Glutamatergic neuron (in vitro differentiated cells): ENCODE results near the gene OSBP2. TPM values are rescaled to one million over a fixed set of nuclear protein-coding genes. Genes with fewer than 3 reads are reported as not detected.

Source experiments
- DNase-seq: peaks from one replicate; pipeline ENCODE4 v3.0.0; 2022
- H3K27ac Mint-ChIP-seq: one replicate; pipeline ENCODE4 v1.8.0; 2020; ENCODE audit warnings: mild to moderate bottlenecking, mixed read lengths, inconsistent platforms; ENCODE audit not compliant: unreplicated experiment
- H3K27me3 Mint-ChIP-seq: one replicate; pipeline ENCODE4 v1.8.0; 2020; ENCODE audit warnings: mild to moderate bottlenecking, moderate library complexity, mixed read lengths, inconsistent platforms; ENCODE audit not compliant: unreplicated experiment
- H3K36me3 Mint-ChIP-seq: one replicate; pipeline ENCODE4 v1.8.0; 2020; ENCODE audit warnings: mild to moderate bottlenecking, mixed read lengths, inconsistent platforms; ENCODE audit not compliant: unreplicated experiment
- H3K4me1 Mint-ChIP-seq: one replicate; pipeline ENCODE4 v1.8.0; 2020; ENCODE audit warnings: mild to moderate bottlenecking, low read depth, mixed read lengths, inconsistent platforms; ENCODE audit not compliant: unreplicated experiment
- H3K4me3 Mint-ChIP-seq: one replicate; pipeline ENCODE4 v1.8.0; 2020; ENCODE audit warnings: mild to moderate bottlenecking, mixed read lengths, inconsistent platforms; ENCODE audit not compliant: unreplicated experiment
- H3K9me3 Mint-ChIP-seq: one replicate; pipeline ENCODE4 v1.8.0; 2020; ENCODE audit warnings: mild to moderate bottlenecking, moderate library complexity, mixed read lengths, inconsistent platforms; ENCODE audit not compliant: unreplicated experiment
- total RNA-seq: library from RNA; stranded (reverse); fragmentation: NEBNext Ultra II Directional; extraction: Animal tissue kit (Norgen Biotek cat#: 25700); gene quantifications from one replicate; pipeline ENCODE4 v1.2.1, GENCODE V29; 2021; ENCODE audit not compliant: unreplicated experiment
- TF ChIP-seq, protein P1 (sequence below): fragments of 200-600 bp; sonication (generic); IDR thresholded peaks from one replicate; pipeline ENCODE4 v1.5.0; 2021; ENCODE audit not compliant: partially characterized antibody, unreplicated experiment

OSBP2 gene
- total RNA-seq, 1 donor from 2014 or later = 18.3 TPM

DNA sequence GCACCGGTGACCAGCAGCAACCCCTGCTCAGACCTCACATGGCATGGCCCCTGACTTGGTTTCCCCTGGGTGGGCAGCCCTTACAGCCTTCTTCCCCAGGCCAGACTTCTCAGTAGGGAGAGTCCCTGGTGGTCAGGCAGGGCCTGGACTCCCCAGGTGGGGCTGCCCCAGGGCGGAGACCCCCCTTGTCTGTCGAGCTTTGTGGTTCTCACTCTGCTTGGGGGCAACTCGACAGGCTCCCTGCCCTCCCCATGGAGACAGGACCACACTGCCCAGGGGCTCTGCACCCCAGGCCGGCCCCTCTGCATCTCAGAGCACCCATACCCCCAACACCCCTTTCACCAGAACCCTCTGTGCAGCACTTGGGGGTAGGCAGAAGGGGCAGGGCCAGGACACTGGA lies 186.2 kb downstream of the OSBP2 start:
- Mint-ChIP-seq H3K4me1 (peaks cover 30% of the 10 kb centered on the region), H3K36me3 (no peaks in the 10 kb centered on the region), H3K27me3 (peaks cover 13% of the 10 kb centered on the region), H3K27ac (no peak overlapping the region), H3K9me3 (peaks cover 7% of the 10 kb centered on the region), H3K4me3 (no peak overlapping the region)
- TF ChIP-seq, protein P1, sequence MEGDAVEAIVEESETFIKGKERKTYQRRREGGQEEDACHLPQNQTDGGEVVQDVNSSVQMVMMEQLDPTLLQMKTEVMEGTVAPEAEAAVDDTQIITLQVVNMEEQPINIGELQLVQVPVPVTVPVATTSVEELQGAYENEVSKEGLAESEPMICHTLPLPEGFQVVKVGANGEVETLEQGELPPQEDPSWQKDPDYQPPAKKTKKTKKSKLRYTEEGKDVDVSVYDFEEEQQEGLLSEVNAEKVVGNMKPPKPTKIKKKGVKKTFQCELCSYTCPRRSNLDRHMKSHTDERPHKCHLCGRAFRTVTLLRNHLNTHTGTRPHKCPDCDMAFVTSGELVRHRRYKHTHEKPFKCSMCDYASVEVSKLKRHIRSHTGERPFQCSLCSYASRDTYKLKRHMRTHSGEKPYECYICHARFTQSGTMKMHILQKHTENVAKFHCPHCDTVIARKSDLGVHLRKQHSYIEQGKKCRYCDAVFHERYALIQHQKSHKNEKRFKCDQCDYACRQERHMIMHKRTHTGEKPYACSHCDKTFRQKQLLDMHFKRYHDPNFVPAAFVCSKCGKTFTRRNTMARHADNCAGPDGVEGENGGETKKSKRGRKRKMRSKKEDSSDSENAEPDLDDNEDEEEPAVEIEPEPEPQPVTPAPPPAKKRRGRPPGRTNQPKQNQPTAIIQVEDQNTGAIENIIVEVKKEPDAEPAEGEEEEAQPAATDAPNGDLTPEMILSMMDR = no peak
- DNase-seq = no peak

DNA sequence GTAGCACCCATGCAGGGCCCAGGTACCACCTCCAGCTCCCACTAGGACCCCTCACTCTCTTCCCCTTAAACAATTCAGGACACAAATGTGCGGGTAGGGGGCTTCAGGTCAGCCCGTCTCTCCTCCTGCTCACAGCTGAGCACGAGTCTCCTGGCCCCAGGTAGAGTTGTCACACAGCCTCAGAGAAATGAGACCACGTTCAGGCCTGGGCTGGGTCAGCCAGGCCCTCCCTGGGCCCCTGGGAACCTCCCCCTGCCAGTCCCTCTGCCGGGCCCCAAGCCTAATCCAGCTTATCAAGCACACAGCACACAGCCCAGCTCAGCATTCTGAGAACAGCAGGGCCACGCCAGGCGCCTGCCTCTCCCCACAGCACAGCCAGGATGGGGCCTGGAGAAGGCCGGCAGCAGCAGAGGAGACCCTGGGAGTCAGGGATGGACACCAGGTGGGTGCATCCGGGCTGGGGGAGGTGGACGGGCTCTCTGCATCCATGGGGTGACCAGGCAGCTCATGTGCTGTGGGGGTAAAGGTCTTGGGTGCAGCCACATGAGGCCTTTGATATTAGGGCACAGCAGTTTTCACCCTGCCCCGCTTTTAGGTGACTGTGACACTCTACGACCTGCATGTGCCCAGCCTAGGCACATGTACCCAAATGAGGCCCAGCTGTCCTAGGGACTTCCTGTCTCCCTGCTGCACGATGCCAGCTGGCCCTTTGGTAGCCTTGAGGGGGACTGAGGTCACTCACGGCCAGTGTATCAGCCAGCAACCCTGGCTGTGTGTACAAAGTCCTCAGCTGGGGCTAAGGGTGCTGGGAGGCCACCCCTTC lies 186.9 kb downstream of the OSBP2 start:
- no peak overlapping the region for H3K27ac Mint-ChIP-seq
- peaks cover 7% of the 10 kb centered on the region for H3K9me3 Mint-ChIP-seq
- H3K27me3 Mint-ChIP-seq = peaks cover 13% of the 10 kb centered on the region
- peaks cover 30% of the 10 kb centered on the region for H3K4me1 Mint-ChIP-seq
- H3K36me3 Mint-ChIP-seq = no peaks in the 10 kb centered on the region
- H3K4me3 Mint-ChIP-seq = no peak overlapping the region
- peak; percentile 28 for DNase-seq
- TF ChIP-seq, protein P1 = no peak

DNA sequence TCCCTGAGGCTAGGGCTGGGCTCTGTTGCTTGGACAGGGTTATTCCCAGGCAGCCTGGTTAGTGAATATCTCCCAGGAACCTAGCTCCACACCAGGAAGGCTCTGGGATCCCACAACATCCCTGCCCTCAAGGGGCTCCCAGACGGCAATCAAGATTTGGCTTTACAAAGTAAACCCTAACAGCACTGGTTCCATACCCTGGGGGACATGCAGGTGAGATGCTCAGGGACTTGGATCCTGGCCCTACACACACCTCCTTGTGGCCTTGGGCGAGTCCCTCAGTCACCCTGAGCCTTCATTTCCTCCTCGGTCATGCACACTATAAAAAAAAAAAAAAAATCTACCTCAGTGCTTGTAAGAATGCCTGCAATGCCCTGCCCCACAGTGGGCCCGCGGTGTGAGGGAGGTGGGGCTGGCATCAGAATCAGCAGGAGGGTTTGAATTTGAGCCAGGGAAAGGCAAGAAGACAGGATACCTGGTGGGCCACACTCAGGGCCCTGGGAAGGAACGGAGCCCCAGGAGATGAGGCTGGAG lies 187.6 kb downstream of the OSBP2 start:
- Mint-ChIP-seq H3K27me3 (peaks cover 13% of the 10 kb centered on the region), H3K4me3 (no peak overlapping the region), H3K27ac (no peak overlapping the region), H3K9me3 (peaks cover 4% of the 10 kb centered on the region), H3K4me1 (peaks cover 24% of the 10 kb centered on the region), H3K36me3 (no peaks in the 10 kb centered on the region)
- no peak for DNase-seq
- TF ChIP-seq, protein P1 = no peak

DNA sequence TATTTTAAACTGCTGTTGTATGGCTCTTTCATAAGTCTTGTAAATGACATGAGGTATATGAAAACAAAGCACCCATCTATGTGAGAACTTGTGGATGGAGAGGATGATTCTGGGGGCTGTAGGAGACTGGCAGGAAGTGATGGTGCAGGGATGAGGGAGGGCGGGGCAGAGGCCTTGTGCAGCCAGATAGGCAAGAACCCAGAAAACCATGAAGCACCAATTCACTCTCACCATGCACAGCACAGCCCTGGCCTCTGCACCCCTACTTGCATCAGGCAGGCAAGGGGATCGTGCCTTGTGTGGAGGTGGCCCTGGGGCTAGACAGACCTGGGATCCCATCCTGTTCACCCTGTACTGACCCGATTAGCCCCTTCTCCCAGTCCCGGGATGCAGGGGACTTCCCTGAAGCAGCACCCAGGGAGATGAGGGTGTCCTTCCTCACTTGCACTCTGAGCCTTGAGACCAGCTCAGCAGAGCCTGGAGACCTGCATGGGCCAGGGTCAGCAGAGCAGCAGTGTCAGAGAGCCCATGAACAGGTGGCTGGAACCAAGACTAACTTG lies 188.4 kb downstream of the OSBP2 start:
- TF ChIP-seq, protein P1 = no peak
- no peaks in the 10 kb centered on the region for H3K36me3 Mint-ChIP-seq
- no peak overlapping the region for H3K27ac Mint-ChIP-seq
- peaks cover 5% of the 10 kb centered on the region for H3K9me3 Mint-ChIP-seq
- H3K4me3 Mint-ChIP-seq = no peak overlapping the region
- peaks cover 18% of the 10 kb centered on the region for H3K4me1 Mint-ChIP-seq
- H3K27me3 Mint-ChIP-seq = peaks cover 10% of the 10 kb centered on the region
- DNase-seq = peak; percentile 9
